ENCODE data around the gene POU3F1.

DNA sequence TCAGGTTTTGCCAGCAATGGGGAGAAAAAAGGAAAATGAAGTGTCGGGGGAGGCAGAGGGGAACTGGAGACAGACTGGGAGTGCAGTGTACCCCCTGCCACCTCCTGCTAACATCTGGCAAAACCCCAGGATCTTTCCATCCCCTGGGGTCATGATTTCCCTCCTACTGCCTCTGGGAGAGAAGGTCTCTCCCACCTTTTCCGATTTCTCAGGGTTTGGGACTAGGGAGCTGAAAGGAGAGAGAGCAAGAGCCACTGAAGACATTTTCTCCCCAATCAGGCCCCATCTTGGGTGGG is 46.4 kb downstream of the POU3F1 start:
- TF ChIP-seq, protein P1, sequence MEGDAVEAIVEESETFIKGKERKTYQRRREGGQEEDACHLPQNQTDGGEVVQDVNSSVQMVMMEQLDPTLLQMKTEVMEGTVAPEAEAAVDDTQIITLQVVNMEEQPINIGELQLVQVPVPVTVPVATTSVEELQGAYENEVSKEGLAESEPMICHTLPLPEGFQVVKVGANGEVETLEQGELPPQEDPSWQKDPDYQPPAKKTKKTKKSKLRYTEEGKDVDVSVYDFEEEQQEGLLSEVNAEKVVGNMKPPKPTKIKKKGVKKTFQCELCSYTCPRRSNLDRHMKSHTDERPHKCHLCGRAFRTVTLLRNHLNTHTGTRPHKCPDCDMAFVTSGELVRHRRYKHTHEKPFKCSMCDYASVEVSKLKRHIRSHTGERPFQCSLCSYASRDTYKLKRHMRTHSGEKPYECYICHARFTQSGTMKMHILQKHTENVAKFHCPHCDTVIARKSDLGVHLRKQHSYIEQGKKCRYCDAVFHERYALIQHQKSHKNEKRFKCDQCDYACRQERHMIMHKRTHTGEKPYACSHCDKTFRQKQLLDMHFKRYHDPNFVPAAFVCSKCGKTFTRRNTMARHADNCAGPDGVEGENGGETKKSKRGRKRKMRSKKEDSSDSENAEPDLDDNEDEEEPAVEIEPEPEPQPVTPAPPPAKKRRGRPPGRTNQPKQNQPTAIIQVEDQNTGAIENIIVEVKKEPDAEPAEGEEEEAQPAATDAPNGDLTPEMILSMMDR (IDR thresholded peaks at IDR 0.05) = no peak
- TF ChIP-seq EZH2 (IDR thresholded peaks at IDR 0.05; ENCODE audit: borderline replicate concordance, insufficient read depth, low read depth, low read length, poor library complexity, severe bottlenecking) = no peak

All from B cell (primary cell).